GM12892 (cell line): ENCODE results near the gene SLC1A3.

Source experiments
- POLR2A ChIP-seq: IDR thresholded peaks from 2 replicates; pipeline ENCODE4 v1.6.1; 2011; ENCODE audit warnings: low read depth, low read length, control low read depth
- POLR2AphosphoS5 ChIP-seq: IDR thresholded peaks from 2 replicates; pipeline ENCODE4 v1.6.1; 2011; ENCODE audit warnings: low read depth, low read length, control low read depth
- TAF1 ChIP-seq: IDR thresholded peaks from 2 replicates; pipeline ENCODE4 v1.6.1; 2011; ENCODE audit warnings: low read depth, mild to moderate bottlenecking, control low read depth, low read length, borderline replicate concordance

- TF ChIP-seq POLR2A, result no peak
- TF ChIP-seq POLR2AphosphoS5, result no peak
- no peak for TF ChIP-seq TAF1
Observed at GRCh38 chr5:36704131-36704530, 97.7 kb downstream of the SLC1A3 start.
